Kasumi-1 (cell line): Measurements from ENCODE around the gene SLC35B1.

ENCODE experiments used
- DNase-seq, 2 experiments: peaks; one replicate each; lab custom pipeline; 2025; lab: John Stamatoyannopoulos, UW

Gene SLC35B1

DNA sequence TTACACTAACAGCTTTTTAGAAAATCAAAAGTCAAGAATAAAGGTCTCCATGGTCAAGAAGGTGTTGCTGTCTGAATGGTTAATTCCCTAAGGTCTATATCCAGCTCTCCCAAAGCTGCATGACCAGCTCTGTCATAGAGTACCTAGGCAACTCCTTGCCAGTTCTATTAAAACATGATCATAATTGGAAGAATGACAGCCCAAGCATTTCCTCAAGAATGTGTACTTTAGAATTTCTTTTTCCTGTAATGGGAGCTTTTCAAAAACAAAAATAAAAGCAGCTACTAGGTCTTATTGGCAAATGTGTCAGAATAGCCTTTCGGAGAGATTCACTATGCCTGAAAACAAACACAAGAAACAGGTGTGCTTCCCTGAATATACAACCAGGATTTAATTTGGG lies 37.8 kb downstream of the SLC35B1 start:
- DNase-seq: no peak

DNA sequence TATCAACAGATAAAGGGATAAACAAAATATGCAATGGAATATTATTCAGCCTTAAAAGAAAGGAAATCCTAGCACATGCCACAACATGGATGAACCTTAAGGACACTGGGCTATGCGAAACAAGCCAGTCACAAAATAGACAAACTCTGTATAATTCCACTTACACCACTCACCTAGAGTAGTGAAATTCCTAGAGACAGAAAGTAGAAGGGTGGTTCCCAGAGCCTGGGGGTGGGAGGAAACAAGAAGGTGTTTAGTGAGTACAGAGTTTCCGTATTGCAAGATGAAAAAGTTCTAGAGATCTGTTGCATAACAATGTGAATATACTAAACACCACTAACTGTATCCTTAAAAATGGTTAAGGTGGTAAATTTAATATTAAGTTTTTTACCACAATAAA lies 39.9 kb downstream of the SLC35B1 start:
- no peak for DNase-seq

DNA sequence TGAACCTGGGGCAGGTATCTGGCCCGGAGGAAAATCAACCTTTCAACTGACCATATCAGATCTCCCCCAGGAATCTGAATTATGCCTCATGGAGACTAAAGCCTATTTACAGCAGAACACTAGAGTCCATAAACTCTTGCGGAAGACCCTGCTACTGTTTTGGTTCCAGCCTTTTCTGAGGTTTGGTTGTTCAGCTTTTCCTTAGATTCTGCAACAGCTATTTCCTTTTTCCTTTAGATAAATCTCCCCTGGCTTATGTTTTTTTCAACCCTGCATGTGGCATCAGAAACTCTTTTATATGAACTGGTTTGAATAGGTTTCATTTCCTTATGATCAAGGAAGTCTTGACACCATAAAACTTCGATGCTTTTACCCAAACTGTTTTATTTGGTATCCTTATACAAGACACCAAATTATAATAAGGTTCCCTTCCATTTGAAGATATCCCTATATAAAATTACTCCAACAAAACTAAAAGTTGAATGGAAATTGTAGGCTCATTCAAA lies 43.0 kb downstream of the SLC35B1 start:
- DNase-seq: no peak

DNA sequence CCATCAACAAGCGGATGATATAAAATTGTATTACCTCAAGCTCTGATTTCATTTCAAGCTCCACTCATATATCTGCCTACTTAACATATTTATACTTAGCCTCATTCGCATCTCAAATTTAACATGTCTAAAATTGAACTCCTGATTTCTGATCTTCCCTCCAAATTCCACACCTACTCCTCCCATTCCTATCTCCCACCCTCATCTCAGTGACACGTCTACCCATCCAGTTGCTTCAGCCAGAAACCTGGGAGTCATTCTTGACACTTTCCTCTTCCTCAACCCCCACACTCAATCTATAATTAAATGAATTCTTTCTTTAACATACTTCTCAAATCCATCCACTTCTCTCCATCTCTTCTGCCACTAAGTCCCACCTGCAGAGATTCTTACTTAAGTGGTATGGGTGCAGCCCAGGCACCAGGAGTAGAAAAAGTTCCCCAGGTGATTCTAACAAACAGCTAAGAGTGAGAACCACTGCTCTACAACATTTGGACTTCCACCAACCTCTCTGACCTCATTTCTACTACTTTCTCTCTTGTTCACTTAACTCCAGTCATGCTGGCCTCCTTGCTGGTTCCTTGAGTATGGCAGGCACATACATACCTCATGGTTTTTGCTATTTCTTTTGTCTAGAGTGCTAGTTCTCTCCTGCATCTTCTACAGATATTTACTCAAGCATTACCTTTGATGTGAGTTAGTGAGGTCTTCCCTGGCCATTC lies 47.9 kb downstream of the SLC35B1 start:
- no peak for DNase-seq

DNA sequence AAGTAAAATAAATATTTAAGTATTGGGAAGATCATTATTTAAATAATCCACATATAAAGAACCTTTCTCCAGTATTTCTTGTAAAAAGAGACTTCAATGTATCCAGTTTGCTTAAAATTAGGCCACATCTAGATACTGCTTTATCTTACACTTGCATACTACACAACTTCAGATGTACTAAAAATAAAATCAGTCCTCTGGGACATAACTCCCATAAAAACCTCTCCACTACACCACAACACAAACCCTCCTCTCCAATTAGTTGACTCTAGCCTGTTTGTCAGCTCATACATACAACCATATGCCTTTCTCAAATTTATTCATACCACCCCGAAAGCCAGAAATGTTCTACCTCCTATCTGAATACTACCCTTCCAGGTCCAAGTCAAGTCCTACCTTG lies 51.5 kb downstream of the SLC35B1 start:
- no peak for DNase-seq
